Choroid plexus epithelial cell (primary cell): ENCODE measurements around the gene ABCB7.
A peak's percentile ranks its signal among the peaks of the same experiment; 100 is the strongest.
"Not testable (repeated sequence)": the region's sequence is repeated elsewhere in the genome, so short reads cannot be mapped to it uniquely, and the experiment has no call there.

Source experiments
- DNase-seq: peaks from one replicate; pipeline ENCODE4 v3.0.0-alpha.2; 2010; ENCODE audit warnings: low read depth
- H3K4me3 ChIP-seq: 2 replicates; pipeline ENCODE4 v1.5.1; 2011; ENCODE audit warnings: low read depth, mild to moderate bottlenecking, control low read depth, low read length, moderate library complexity
- CTCF ChIP-seq: conservative IDR thresholded peaks from 2 replicates; pipeline ENCODE4 v1.5.1; 2011; ENCODE audit warnings: low read depth, mild to moderate bottlenecking, control low read depth, inconsistent platforms, low read length, moderate library complexity

ABCB7 gene

GRCh38 chrX:75155827-75156525 lies at the start of gene ABCB7:
TSS of gene ABCB7 (minus strand) at chrX:75156283. CDS start at chrX:75156272, 11 bp downstream.
- DNase-seq, result peak; percentile 81

GRCh38 chrX:75188415-75189206 lies 32.5 kb upstream of the ABCB7 start:
- DNase-seq, H3K4me3 ChIP-seq: not testable (repeated sequence)

More at GRCh38 chrX:75155827-75156525, at the start of gene ABCB7:
- TF ChIP-seq CTCF, result peak; percentile 46
- peak within 1 kb of the TSS; percentile 83 for H3K4me3 ChIP-seq

GRCh38 chrX:75181721-75182120 lies 25.6 kb upstream of the ABCB7 start:
- no peak overlapping the region for H3K4me3 ChIP-seq
- no peak for TF ChIP-seq CTCF
- DNase-seq, result peak; percentile 8

GRCh38 chrX:75179536-75180293 lies 23.6 kb upstream of the ABCB7 start:
- not testable (repeated sequence) for DNase-seq

GRCh38 chrX:75172257-75172890 lies 16.3 kb upstream of the ABCB7 start:
- DNase-seq, H3K4me3 ChIP-seq: not testable (repeated sequence)

More at GRCh38 chrX:75179536-75180293, 23.6 kb upstream of the ABCB7 start:
- H3K4me3 ChIP-seq, result not testable (repeated sequence)

GRCh38 chrX:75158054-75158453 lies 2.0 kb upstream of the ABCB7 start:
- no peak overlapping the region for H3K4me3 ChIP-seq
- DNase-seq, result no peak
- TF ChIP-seq CTCF, result no peak

GRCh38 chrX:75156531-75156945 lies 455 bp upstream of the ABCB7 start:
- no peak for TF ChIP-seq CTCF
- peak; percentile 41 for DNase-seq
- H3K4me3 ChIP-seq, result peak overlapping the region; percentile 83

- TF ChIP-seq CTCF, result no peak
- peak; percentile 14 for DNase-seq
- H3K4me3 ChIP-seq, result peak overlapping the region; percentile 83
Measured at GRCh38 chrX:75155447-75155826, 646 bp downstream of the ABCB7 start.
